ENCODE data around the gene TUFT1. TPM values are rescaled to one million over a fixed set of nuclear protein-coding genes. Genes with fewer than 3 reads are reported as not detected.

TUFT1 gene
- polyA plus RNA-seq, 1 donor from 2014 or later, result 25.8 TPM

GRCh38 chr1:151540982-151541377 is 871 bp downstream of the TUFT1 start:
- Histone ChIP-seq H4K20me1 (ENCODE audit: insufficient read depth) (no peaks in the 10 kb centered on the region), H3F3A (ENCODE audit: insufficient read depth, low read length, poor library complexity, severe bottlenecking) (no peaks in the 10 kb centered on the region), H3K4me3 (ENCODE audit: low read length) (peak overlapping the region; percentile 98), H3K79me2 (replicated peaks; ENCODE audit: insufficient read depth, low read length) (peaks cover 13% of the 10 kb centered on the region), H3K9ac (ENCODE audit: low read length) (peak overlapping the region; percentile 87), H3K27me3 (ENCODE audit: insufficient read depth, low read depth, low read length) (no peaks in the 10 kb centered on the region), H3K27ac (ENCODE audit: low read length) (peak overlapping the region; percentile 70), H3K36me3 (ENCODE audit: insufficient read depth, low read length) (no peaks in the 10 kb centered on the region), H3K4me2 (ENCODE audit: low read length) (peak overlapping the region; percentile 72), H2AFZ (ENCODE audit: low read depth, low read length) (peak overlapping the region; percentile 80), H3K9me2 (ENCODE audit: insufficient read depth, low read length) (no peaks in the 10 kb centered on the region), H3K9me3 (ENCODE audit: low read length) (no peaks in the 10 kb centered on the region)
- TF ChIP-seq MXI1 (conservative IDR thresholded peaks at IDR 0.05; ENCODE audit: poor library complexity, severe bottlenecking), result no peak
- no peak for TF ChIP-seq REST (IDR thresholded peaks at IDR 0.05; ENCODE audit: borderline replicate concordance)
- TF ChIP-seq SMC3 (conservative IDR thresholded peaks at IDR 0.05; ENCODE audit: poor library complexity), result no peak
- TF ChIP-seq CTCF (IDR thresholded peaks at IDR 0.05; ENCODE audit: poor library complexity, severe bottlenecking), result no peak

GRCh38 chr1:151541752-151542151 is 1.6 kb downstream of the TUFT1 start:
- no peaks in the 10 kb centered on the region for H4K20me1 ChIP-seq (ENCODE audit: insufficient read depth)
- H3K9me2 ChIP-seq (ENCODE audit: insufficient read depth, low read length), result no peaks in the 10 kb centered on the region
- no peaks in the 10 kb centered on the region for H3K36me3 ChIP-seq (ENCODE audit: insufficient read depth, low read length)
- peak overlapping the region; percentile 72 for H3K4me2 ChIP-seq (ENCODE audit: low read length)
- peak overlapping the region; percentile 87 for H3K9ac ChIP-seq (ENCODE audit: low read length)
- H3K79me2 ChIP-seq (replicated peaks; ENCODE audit: insufficient read depth, low read length), result peaks cover 17% of the 10 kb centered on the region
- H2AFZ ChIP-seq (ENCODE audit: low read depth, low read length), result no peak overlapping the region
- H3K4me3 ChIP-seq (ENCODE audit: low read length), result peak overlapping the region; percentile 98
- TF ChIP-seq POLR2AphosphoS5 (IDR thresholded peaks at IDR 0.05) (no peak), CTCF (IDR thresholded peaks at IDR 0.05; ENCODE audit: poor library complexity, severe bottlenecking) (no peak), RAD21 (conservative IDR thresholded peaks at IDR 0.05) (no peak), MXI1 (conservative IDR thresholded peaks at IDR 0.05; ENCODE audit: poor library complexity, severe bottlenecking) (no peak), SMC3 (conservative IDR thresholded peaks at IDR 0.05; ENCODE audit: poor library complexity) (no peak), EZH2 (IDR thresholded peaks at IDR 0.05; ENCODE audit: borderline replicate concordance, insufficient read depth, low read length, poor library complexity, severe bottlenecking) (no peak), TAF1 (IDR thresholded peaks at IDR 0.05; ENCODE audit: low read depth) (no peak), REST (IDR thresholded peaks at IDR 0.05; ENCODE audit: borderline replicate concordance) (no peak), EP300 (conservative IDR thresholded peaks at IDR 0.05; ENCODE audit: poor library complexity, severe bottlenecking) (no peak)
- no peaks in the 10 kb centered on the region for H3K9me3 ChIP-seq (ENCODE audit: low read length)
- no peak overlapping the region for H3K27ac ChIP-seq (ENCODE audit: low read length)
- no peaks in the 10 kb centered on the region for H3K27me3 ChIP-seq (ENCODE audit: insufficient read depth, low read depth, low read length)
- no peaks in the 10 kb centered on the region for H3F3A ChIP-seq (ENCODE audit: insufficient read depth, low read length, poor library complexity, severe bottlenecking)
